ENCODE data around the gene PARL. TPM values are rescaled to one million over a fixed set of nuclear protein-coding genes. Genes with fewer than 3 reads are reported as not detected.

Gene PARL
- total and polyA plus RNA-seq, 2 of the 8 experiments (the other 6 are each of a cell fraction or from before 2014, with no cell fraction given) = 62.7 to 85.0 TPM

GRCh38 chr3:183885766-183886165 is 1.1 kb upstream of the PARL start:
- DNase-seq (ENCODE audit: low read depth in 1 of 2, low spot score in 2 of 2) = no peak
- no peak overlapping the region for H4K5ac ChIP-seq (ENCODE audit: insufficient read length, low read depth, low read length)
- no peak overlapping the region for H3K18ac ChIP-seq (ENCODE audit: extremely low read depth, low read length)
- POLR2A ChIA-PET (ENCODE audit: partially characterized antibody) = interaction anchor here (1.5 to 2.0 kb wide), 2 partner anchors 15 to 61 kb away, joined by 3 to 10 read pairs; partner anchors contain the start of gene MAP6D1
- peaks cover 0 to 2% (median 0%) of the 10 kb centered on the region in 4 experiments; a peak in 1 of 7 replicates for H3K4me1 ChIP-seq (replicated peaks in 1 of 4; ENCODE audit: control insufficient read depth in 3 of 4, insufficient read depth in 4 of 4, low read length in 3 of 4)
- 88% methylated on average over 10 of the region's 10 CpGs; no CpG with 5 or more reads in 1 of the 2 experiments for WGBS, 2 experiments (ENCODE audit: extremely low coverage in 1 of 2, insufficient coverage in 1 of 2, insufficient read length in 1 of 2, insufficient replicate concordance in 2 of 2, low coverage in 1 of 2, low lambda C conversion rate in 2 of 2, missing lambda C conversion rate in 1 of 2)
- no peak overlapping the region for H3K4ac ChIP-seq (replicated peaks; ENCODE audit: insufficient read length, low read depth, low read length)
- H3K36me3 ChIP-seq (ENCODE audit: control insufficient read depth in 2 of 4, insufficient read depth in 4 of 4, low read length in 3 of 4) = no peaks in the 10 kb centered on the region
- H2BK12ac ChIP-seq (ENCODE audit: low read depth, low read length) = no peak overlapping the region
- H4K20me1 ChIP-seq (replicated peaks in 1 of 2; ENCODE audit: control insufficient read depth in 1 of 2, insufficient read depth in 2 of 2, low read length in 2 of 2) = peaks cover 0 to 3% of the 10 kb centered on the region in 2 experiments
- H2BK20ac ChIP-seq (ENCODE audit: low read length) = no peak overlapping the region
- 0 out of 7 replicates have a peak, but pooled peaks cover 0 to 2% (median 0%) of the 10 kb centered on the region in 4 experiments for H3K27me3 ChIP-seq (replicated peaks in 1 of 4; ENCODE audit: control insufficient read depth in 3 of 4, extremely low read depth in 1 of 4, insufficient read depth in 3 of 4, low read length in 3 of 4)
- no peak overlapping the region for H3K4me3 ChIP-seq (ENCODE audit: extremely low read depth in 1 of 4, insufficient read depth in 2 of 4, low read depth in 3 of 4, low read length in 4 of 4)
- no peak overlapping the region for H2BK120ac ChIP-seq (replicated peaks; ENCODE audit: low read depth, low read length)
- FAIRE-seq = no peak
- H3K14ac ChIP-seq (ENCODE audit: insufficient read length) = no peak overlapping the region
- no peaks in the 10 kb centered on the region for H3K9me3 ChIP-seq (ENCODE audit: insufficient read depth in 2 of 2, low read depth in 1 of 2, low read length in 1 of 2)
- no peak overlapping the region for H2BK5ac ChIP-seq (ENCODE audit: low read depth, low read length)
- H2AK5ac ChIP-seq (ENCODE audit: low read depth, low read length) = no peak overlapping the region
- no peak overlapping the region for H2BK15ac ChIP-seq (ENCODE audit: low read length)
- H3K79me1 ChIP-seq (ENCODE audit: low read depth, low read length) = peaks cover 2% of the 10 kb centered on the region; the same call in 1 of the 2 replicates
- H3K4me2 ChIP-seq (ENCODE audit: insufficient read depth in 1 of 2, low read depth in 2 of 2, low read length in 2 of 2) = no peak overlapping the region; a peak in 1 of 4 replicates
- TF ChIP-seq SAP30 (IDR thresholded peaks at IDR 0.05; ENCODE audit: insufficient read depth, insufficient replicate concordance, low read length) (no peak), CREB1 (IDR thresholded peaks at IDR 0.05) (no peak), CEBPB (IDR thresholded peaks at IDR 0.05; ENCODE audit: low read depth, low read length) (no peak), TCF12 (IDR thresholded peaks at IDR 0.05; ENCODE audit: low read depth, low read length) (no peak), SIX5 (IDR thresholded peaks at IDR 0.05; ENCODE audit: low read depth, low read length) (no peak), MAFK (IDR thresholded peaks at IDR 0.05; ENCODE audit: low read depth, low read length) (no peak), CHD1 (IDR thresholded peaks at IDR 0.05; ENCODE audit: low read depth, low read length) (no peak), TBP (IDR thresholded peaks at IDR 0.05; ENCODE audit: low read depth, low read length) (no peak), SIN3A (conservative IDR thresholded peaks at IDR 0.05 in 1 of 2, IDR thresholded peaks at IDR 0.05 in 1 of 2; ENCODE audit: low read depth in 1 of 2, low read length in 2 of 2) (no peak), BCL11A (IDR thresholded peaks at IDR 0.05; ENCODE audit: low read depth in 2 of 2, low read length in 2 of 2) (no peak), SUZ12 (IDR thresholded peaks at IDR 0.05; ENCODE audit: low read length) (no peak)
- H3K9ac ChIP-seq (replicated peaks in 1 of 4; ENCODE audit: extremely low read depth in 1 of 4, low read depth in 3 of 4, low read length in 3 of 4) = no peak overlapping the region
- CTCF ChIA-PET (ENCODE audit: partially characterized antibody) = interaction anchor here (0.8 to 2.0 kb wide), 9 partner anchors 10 to 763 kb away, joined by 3 to 7 read pairs (median 4); no protein-coding TSS in a partner anchor
- no peak overlapping the region for H4K8ac ChIP-seq (ENCODE audit: extremely low read depth, insufficient read depth, low read length)
- peaks cover 9 to 36% of the 10 kb centered on the region in 2 experiments for H3K79me2 ChIP-seq (ENCODE audit: control insufficient read depth in 1 of 2, insufficient read depth in 2 of 2, low read length in 2 of 2)
- H3K27ac ChIP-seq (ENCODE audit: low read depth, low read length) = no peak overlapping the region
- no peak overlapping the region for H3K23ac ChIP-seq (ENCODE audit: insufficient read length)
- H2AFZ ChIP-seq (ENCODE audit: low read length) = no peak overlapping the region
- H3K23me2 ChIP-seq (ENCODE audit: low read depth, low read length) = peaks cover 3% of the 10 kb centered on the region; the same call in 1 of the 2 replicates
- no peak overlapping the region for H4K91ac ChIP-seq (replicated peaks; ENCODE audit: insufficient read length, low read length)
- H3K56ac ChIP-seq (replicated peaks; ENCODE audit: insufficient read length, low read depth, low read length) = no peak overlapping the region

Data from H1 (cell line).